ENCODE measurements around the gene CERS3.

Gene CERS3

GRCh38 chr15:100437261-100437660, 91.5 kb downstream of the CERS3 start:
- Histone ChIP-seq H3K4me3 (ENCODE audit: low read depth, low read length) (no peak overlapping the region), H3K27me3 (ENCODE audit: insufficient read depth, low read length) (no peaks in the 10 kb centered on the region), H2AFZ (ENCODE audit: low read length, unreplicated experiment) (no peak overlapping the region), H3K36me3 (ENCODE audit: insufficient read depth, low read length) (no peaks in the 10 kb centered on the region), H3K27ac (ENCODE audit: low read depth, low read length) (no peak overlapping the region), H3K4me1 (ENCODE audit: control insufficient read depth, insufficient read depth, low read length, unreplicated experiment) (no peaks in the 10 kb centered on the region), H3K79me2 (ENCODE audit: control insufficient read depth, insufficient read depth, low read length, unreplicated experiment) (no peaks in the 10 kb centered on the region)

- no peaks in the 10 kb centered on the region for H3K4me1 ChIP-seq (ENCODE audit: control insufficient read depth, insufficient read depth, low read length, unreplicated experiment)
- no peak overlapping the region for H2AFZ ChIP-seq (ENCODE audit: low read length, unreplicated experiment)
- no peaks in the 10 kb centered on the region for H3K79me2 ChIP-seq (ENCODE audit: control insufficient read depth, insufficient read depth, low read length, unreplicated experiment)
- H3K4me3 ChIP-seq (ENCODE audit: low read depth, low read length) = no peak overlapping the region
- no peak overlapping the region for H3K27ac ChIP-seq (ENCODE audit: low read depth, low read length)
- H3K36me3 ChIP-seq (ENCODE audit: insufficient read depth, low read length) = no peaks in the 10 kb centered on the region
- no peaks in the 10 kb centered on the region for H3K27me3 ChIP-seq (ENCODE audit: insufficient read depth, low read length)
These were observed 94.2 kb downstream of the CERS3 start for GRCh38 chr15:100434561-100434960.

- H3K79me2 ChIP-seq (ENCODE audit: control insufficient read depth, insufficient read depth, low read length, unreplicated experiment) = no peaks in the 10 kb centered on the region
- H3K4me3 ChIP-seq (ENCODE audit: low read depth, low read length) = no peak overlapping the region
- H3K27me3 ChIP-seq (ENCODE audit: insufficient read depth, low read length) = no peaks in the 10 kb centered on the region
- no peak overlapping the region for H3K27ac ChIP-seq (ENCODE audit: low read depth, low read length)
- no peak overlapping the region for H2AFZ ChIP-seq (ENCODE audit: low read length, unreplicated experiment)
- no peaks in the 10 kb centered on the region for H3K4me1 ChIP-seq (ENCODE audit: control insufficient read depth, insufficient read depth, low read length, unreplicated experiment)
- H3K36me3 ChIP-seq (ENCODE audit: insufficient read depth, low read length) = no peaks in the 10 kb centered on the region
These were observed 94.7 kb downstream of the CERS3 start for GRCh38 chr15:100434038-100434437.

- Histone ChIP-seq H3K27ac (ENCODE audit: low read depth, low read length) (no peak overlapping the region), H3K27me3 (ENCODE audit: insufficient read depth, low read length) (no peaks in the 10 kb centered on the region), H3K4me1 (ENCODE audit: control insufficient read depth, insufficient read depth, low read length, unreplicated experiment) (no peaks in the 10 kb centered on the region), H3K4me3 (ENCODE audit: low read depth, low read length) (no peak overlapping the region), H2AFZ (ENCODE audit: low read length, unreplicated experiment) (no peak overlapping the region), H3K79me2 (ENCODE audit: control insufficient read depth, insufficient read depth, low read length, unreplicated experiment) (no peaks in the 10 kb centered on the region), H3K36me3 (ENCODE audit: insufficient read depth, low read length) (no peaks in the 10 kb centered on the region)
These were observed 95.4 kb downstream of the CERS3 start for GRCh38 chr15:100433304-100433703.

GRCh38 chr15:100430411-100430810, 98.3 kb downstream of the CERS3 start:
- Histone ChIP-seq H3K27ac (ENCODE audit: low read depth, low read length) (no peak overlapping the region), H3K36me3 (ENCODE audit: insufficient read depth, low read length) (no peaks in the 10 kb centered on the region), H2AFZ (ENCODE audit: low read length, unreplicated experiment) (no peak overlapping the region), H3K4me3 (ENCODE audit: low read depth, low read length) (no peak overlapping the region), H3K79me2 (ENCODE audit: control insufficient read depth, insufficient read depth, low read length, unreplicated experiment) (no peaks in the 10 kb centered on the region), H3K27me3 (ENCODE audit: insufficient read depth, low read length) (no peaks in the 10 kb centered on the region), H3K4me1 (ENCODE audit: control insufficient read depth, insufficient read depth, low read length, unreplicated experiment) (no peaks in the 10 kb centered on the region)

GRCh38 chr15:100429116-100429728, 99.5 kb downstream of the CERS3 start:
- Histone ChIP-seq H2AFZ (ENCODE audit: low read length, unreplicated experiment) (no peak overlapping the region), H3K27me3 (ENCODE audit: insufficient read depth, low read length) (no peaks in the 10 kb centered on the region), H3K79me2 (ENCODE audit: control insufficient read depth, insufficient read depth, low read length, unreplicated experiment) (no peaks in the 10 kb centered on the region), H3K36me3 (ENCODE audit: insufficient read depth, low read length) (no peaks in the 10 kb centered on the region), H3K4me3 (ENCODE audit: low read depth, low read length) (no peak overlapping the region), H3K27ac (ENCODE audit: low read depth, low read length) (no peak overlapping the region), H3K4me1 (ENCODE audit: control insufficient read depth, insufficient read depth, low read length, unreplicated experiment) (no peaks in the 10 kb centered on the region)

GRCh38 chr15:100426937-100427336, 101.8 kb downstream of the CERS3 start:
- H3K36me3 ChIP-seq (ENCODE audit: insufficient read depth, low read length) = no peaks in the 10 kb centered on the region

GRCh38 chr15:100405179-100405578, 123.6 kb downstream of the CERS3 start:
- no peaks in the 10 kb centered on the region for H3K27me3 ChIP-seq (ENCODE audit: insufficient read depth, low read length)
- H3K27ac ChIP-seq (ENCODE audit: low read depth, low read length) = no peak overlapping the region
- H2AFZ ChIP-seq (ENCODE audit: low read length, unreplicated experiment) = no peak overlapping the region
- H3K79me2 ChIP-seq (ENCODE audit: control insufficient read depth, insufficient read depth, low read length, unreplicated experiment) = no peaks in the 10 kb centered on the region
- H3K4me1 ChIP-seq (ENCODE audit: control insufficient read depth, insufficient read depth, low read length, unreplicated experiment) = no peaks in the 10 kb centered on the region
- H3K4me3 ChIP-seq (ENCODE audit: low read depth, low read length) = no peak overlapping the region
- no peaks in the 10 kb centered on the region for H3K36me3 ChIP-seq (ENCODE audit: insufficient read depth, low read length)

More at GRCh38 chr15:100426937-100427336, 101.8 kb downstream of the CERS3 start:
- H3K4me3 ChIP-seq (ENCODE audit: low read depth, low read length) = no peak overlapping the region
- H3K79me2 ChIP-seq (ENCODE audit: control insufficient read depth, insufficient read depth, low read length, unreplicated experiment) = no peaks in the 10 kb centered on the region
- no peaks in the 10 kb centered on the region for H3K4me1 ChIP-seq (ENCODE audit: control insufficient read depth, insufficient read depth, low read length, unreplicated experiment)
- H3K27ac ChIP-seq (ENCODE audit: low read depth, low read length) = no peak overlapping the region
- H2AFZ ChIP-seq (ENCODE audit: low read length, unreplicated experiment) = no peak overlapping the region
- no peaks in the 10 kb centered on the region for H3K27me3 ChIP-seq (ENCODE audit: insufficient read depth, low read length)

- H3K4me3 ChIP-seq (ENCODE audit: low read depth, low read length) = no peak overlapping the region
- no peaks in the 10 kb centered on the region for H3K79me2 ChIP-seq (ENCODE audit: control insufficient read depth, insufficient read depth, low read length, unreplicated experiment)
- H3K36me3 ChIP-seq (ENCODE audit: insufficient read depth, low read length) = no peaks in the 10 kb centered on the region
- H3K27me3 ChIP-seq (ENCODE audit: insufficient read depth, low read length) = no peaks in the 10 kb centered on the region
- H2AFZ ChIP-seq (ENCODE audit: low read length, unreplicated experiment) = no peak overlapping the region
- H3K27ac ChIP-seq (ENCODE audit: low read depth, low read length) = no peak overlapping the region
- H3K4me1 ChIP-seq (ENCODE audit: control insufficient read depth, insufficient read depth, low read length, unreplicated experiment) = no peaks in the 10 kb centered on the region
These were observed 127.8 kb downstream of the CERS3 start for GRCh38 chr15:100400996-100401395.

GRCh38 chr15:100394736-100395440, 133.9 kb downstream of the CERS3 start:
- Histone ChIP-seq H3K36me3 (ENCODE audit: insufficient read depth, low read length) (no peaks in the 10 kb centered on the region), H3K79me2 (ENCODE audit: control insufficient read depth, insufficient read depth, low read length, unreplicated experiment) (no peaks in the 10 kb centered on the region), H2AFZ (ENCODE audit: low read length, unreplicated experiment) (no peak overlapping the region), H3K4me3 (ENCODE audit: low read depth, low read length) (no peak overlapping the region), H3K27ac (ENCODE audit: low read depth, low read length) (no peak overlapping the region), H3K27me3 (ENCODE audit: insufficient read depth, low read length) (no peaks in the 10 kb centered on the region), H3K4me1 (ENCODE audit: control insufficient read depth, insufficient read depth, low read length, unreplicated experiment) (no peaks in the 10 kb centered on the region)

GRCh38 chr15:100393008-100393407, 135.7 kb downstream of the CERS3 start:
- Histone ChIP-seq H3K4me1 (ENCODE audit: control insufficient read depth, insufficient read depth, low read length, unreplicated experiment) (no peaks in the 10 kb centered on the region), H3K36me3 (ENCODE audit: insufficient read depth, low read length) (no peaks in the 10 kb centered on the region), H3K4me3 (ENCODE audit: low read depth, low read length) (no peak overlapping the region), H3K27me3 (ENCODE audit: insufficient read depth, low read length) (no peaks in the 10 kb centered on the region), H3K27ac (ENCODE audit: low read depth, low read length) (no peak overlapping the region), H2AFZ (ENCODE audit: low read length, unreplicated experiment) (no peak overlapping the region), H3K79me2 (ENCODE audit: control insufficient read depth, insufficient read depth, low read length, unreplicated experiment) (no peaks in the 10 kb centered on the region)

Measured in ACC112 (cell line).